Measurements from ENCODE around the gene ARRB1. TPM values are rescaled to one million over a fixed set of nuclear protein-coding genes. Genes with fewer than 3 reads are reported as not detected.
A peak's percentile ranks its signal among the peaks of the same experiment; 100 is the strongest.

The ARRB1 gene
- total RNA-seq: 10 to 100 TPM; 35.0 to 41.3 TPM
- 10 to 100 TPM; 42.5 to 45.8 TPM for polyA plus RNA-seq (ENCODE audit: insufficient read length in 2 of 2)
- long read RNA-seq, donor 1: 0 reads
- long read RNA-seq, donor 2, partial matches to known transcripts: 0 of 1 reads
- long read RNA-seq, donor 2, other reads (novel, unspliced or antisense): 0 of 1 reads
- long read RNA-seq, donor 3: 0 reads
- long read RNA-seq, donor 4, transcript ARRB1-201 (15 exons, 1,895 nt): major isoform, 7 of 14,234 reads
- long read RNA-seq, donor 4, partial matches to known transcripts: 13,767 of 14,234 reads
- long read RNA-seq, donor 4, other reads (novel, unspliced or antisense): 460 of 14,234 reads

- Histone ChIP-seq H3K4me3 (ENCODE audit: low read depth, low read length) (peak within 1 kb of the TSS; percentile 56), H3K27ac (ENCODE audit: low read depth, low read length) (peak within 1 kb of the TSS; percentile 73), H3K27me3 (ENCODE audit: control insufficient read depth, insufficient read depth, low read length) (no peaks in the 10 kb centered on the region), H3K4me1 (ENCODE audit: control insufficient read depth, insufficient read depth, low read length) (peaks cover 52% of the 10 kb centered on the region), H3K36me3 (ENCODE audit: control insufficient read depth, insufficient read depth, low read length) (peaks cover 2% of the 10 kb centered on the region), H3K9me3 (ENCODE audit: control insufficient read depth, insufficient read depth, low read length) (no peaks in the 10 kb centered on the region)
- WGBS (ENCODE audit: insufficient coverage): under 1% methylated on average over 38 of the region's 38 CpGs
- DNase-seq (ENCODE audit: low read depth in 4 of 6, low spot score in 6 of 6): no peak
Observed at GRCh38 chr11:75351541-75351790, at the start of gene ARRB1. TSS of gene ARRB1 (minus strand) at chr11:75351661. CDS start at chr11:75351607, 54 bp downstream.

- peaks cover 38% of the 10 kb centered on the region for H3K36me3 ChIP-seq (ENCODE audit: control insufficient read depth, insufficient read depth, low read length)
- no peaks in the 10 kb centered on the region for H3K27me3 ChIP-seq (ENCODE audit: control insufficient read depth, insufficient read depth, low read length)
- H3K27ac ChIP-seq (ENCODE audit: low read depth, low read length): peak overlapping the region; percentile 91
- H3K9me3 ChIP-seq (ENCODE audit: control insufficient read depth, insufficient read depth, low read length): no peaks in the 10 kb centered on the region
- peak in 1 of 6 donors; percentile 43 for DNase-seq (ENCODE audit: low read depth in 4 of 6, low spot score in 6 of 6)
- peak overlapping the region; percentile 82 for H3K4me3 ChIP-seq (ENCODE audit: low read depth, low read length)
- peaks cover 12% of the 10 kb centered on the region for H3K4me1 ChIP-seq (ENCODE audit: control insufficient read depth, insufficient read depth, low read length)
- WGBS (ENCODE audit: insufficient coverage): 3% methylated on average over 5 of the region's 11 CpGs
Observed at GRCh38 chr11:75400146-75400865, 48.8 kb upstream of the ARRB1 start.

GRCh38 chr11:75399344-75400145 lies 48.1 kb upstream of the ARRB1 start, which contains the start of gene RPS3:
TSS of gene RPS3 (plus strand) at chr11:75399518. CDS start at chr11:75399548, 30 bp downstream.
- H3K9me3 ChIP-seq (ENCODE audit: control insufficient read depth, insufficient read depth, low read length): no peaks in the 10 kb centered on the region
- H3K27ac ChIP-seq (ENCODE audit: low read depth, low read length): peak within 1 kb of the TSS; percentile 91
- peaks cover 33% of the 10 kb centered on the region for H3K36me3 ChIP-seq (ENCODE audit: control insufficient read depth, insufficient read depth, low read length)
- H3K4me3 ChIP-seq (ENCODE audit: low read depth, low read length): peak within 1 kb of the TSS; percentile 82
- no peaks in the 10 kb centered on the region for H3K27me3 ChIP-seq (ENCODE audit: control insufficient read depth, insufficient read depth, low read length)
- H3K4me1 ChIP-seq (ENCODE audit: control insufficient read depth, insufficient read depth, low read length): peaks cover 12% of the 10 kb centered on the region
- under 1% methylated on average over 48 of the region's 55 CpGs for WGBS (ENCODE audit: insufficient coverage)
- DNase-seq (ENCODE audit: low read depth in 4 of 6, low spot score in 6 of 6): peak; percentile 86 to 98 (median 92)

- H3K27ac ChIP-seq (ENCODE audit: low read depth, low read length): no peak overlapping the region
- no peak for DNase-seq (ENCODE audit: low read depth in 4 of 6, low spot score in 6 of 6)
- no peaks in the 10 kb centered on the region for H3K27me3 ChIP-seq (ENCODE audit: control insufficient read depth, insufficient read depth, low read length)
- 74% methylated on average over 5 of the region's 8 CpGs for WGBS (ENCODE audit: insufficient coverage)
- H3K4me1 ChIP-seq (ENCODE audit: control insufficient read depth, insufficient read depth, low read length): peaks cover 12% of the 10 kb centered on the region
- H3K4me3 ChIP-seq (ENCODE audit: low read depth, low read length): no peak overlapping the region
- peaks cover 27% of the 10 kb centered on the region for H3K36me3 ChIP-seq (ENCODE audit: control insufficient read depth, insufficient read depth, low read length)
- no peaks in the 10 kb centered on the region for H3K9me3 ChIP-seq (ENCODE audit: control insufficient read depth, insufficient read depth, low read length)
Observed at GRCh38 chr11:75398906-75399305, 47.4 kb upstream of the ARRB1 start.

- DNase-seq (ENCODE audit: low read depth in 4 of 6, low spot score in 6 of 6): no peak
- no peak overlapping the region for H3K4me3 ChIP-seq (ENCODE audit: low read depth, low read length)
- H3K36me3 ChIP-seq (ENCODE audit: control insufficient read depth, insufficient read depth, low read length): no peaks in the 10 kb centered on the region
- H3K27me3 ChIP-seq (ENCODE audit: control insufficient read depth, insufficient read depth, low read length): no peaks in the 10 kb centered on the region
- 85% methylated on average over 8 of the region's 8 CpGs for WGBS (ENCODE audit: insufficient coverage)
- no peak overlapping the region for H3K27ac ChIP-seq (ENCODE audit: low read depth, low read length)
- H3K4me1 ChIP-seq (ENCODE audit: control insufficient read depth, insufficient read depth, low read length): no peaks in the 10 kb centered on the region
- H3K9me3 ChIP-seq (ENCODE audit: control insufficient read depth, insufficient read depth, low read length): no peaks in the 10 kb centered on the region
Observed at GRCh38 chr11:75394085-75394840, 42.8 kb upstream of the ARRB1 start.

GRCh38 chr11:75389925-75390324 lies 38.5 kb upstream of the ARRB1 start:
- Histone ChIP-seq H3K9me3 (ENCODE audit: control insufficient read depth, insufficient read depth, low read length) (no peaks in the 10 kb centered on the region), H3K27me3 (ENCODE audit: control insufficient read depth, insufficient read depth, low read length) (no peaks in the 10 kb centered on the region), H3K27ac (ENCODE audit: low read depth, low read length) (no peak overlapping the region), H3K36me3 (ENCODE audit: control insufficient read depth, insufficient read depth, low read length) (no peaks in the 10 kb centered on the region), H3K4me3 (ENCODE audit: low read depth, low read length) (no peak overlapping the region), H3K4me1 (ENCODE audit: control insufficient read depth, insufficient read depth, low read length) (peaks cover 11% of the 10 kb centered on the region)
- WGBS (ENCODE audit: insufficient coverage): 100% methylated on average over 3 of the region's 7 CpGs
- DNase-seq (ENCODE audit: low read depth in 4 of 6, low spot score in 6 of 6): no peak

GRCh38 chr11:75389276-75389605 lies 37.8 kb upstream of the ARRB1 start:
- WGBS (ENCODE audit: insufficient coverage): no CpG with 5 or more reads among the region's 11 CpGs
- H3K27me3 ChIP-seq (ENCODE audit: control insufficient read depth, insufficient read depth, low read length): no peaks in the 10 kb centered on the region
- H3K27ac ChIP-seq (ENCODE audit: low read depth, low read length): no peak overlapping the region
- H3K36me3 ChIP-seq (ENCODE audit: control insufficient read depth, insufficient read depth, low read length): no peaks in the 10 kb centered on the region
- peaks cover 14% of the 10 kb centered on the region for H3K4me1 ChIP-seq (ENCODE audit: control insufficient read depth, insufficient read depth, low read length)
- no peak for DNase-seq (ENCODE audit: low read depth in 4 of 6, low spot score in 6 of 6)
- H3K4me3 ChIP-seq (ENCODE audit: low read depth, low read length): no peak overlapping the region
- no peaks in the 10 kb centered on the region for H3K9me3 ChIP-seq (ENCODE audit: control insufficient read depth, insufficient read depth, low read length)

GRCh38 chr11:75388386-75389275 lies 37.2 kb upstream of the ARRB1 start:
- no peaks in the 10 kb centered on the region for H3K9me3 ChIP-seq (ENCODE audit: control insufficient read depth, insufficient read depth, low read length)
- H3K27me3 ChIP-seq (ENCODE audit: control insufficient read depth, insufficient read depth, low read length): no peaks in the 10 kb centered on the region
- peak in 5 of 6 donors; percentile 38 to 94 (median 52) for DNase-seq (ENCODE audit: low read depth in 4 of 6, low spot score in 6 of 6)
- no peaks in the 10 kb centered on the region for H3K36me3 ChIP-seq (ENCODE audit: control insufficient read depth, insufficient read depth, low read length)
- no peak overlapping the region for H3K4me3 ChIP-seq (ENCODE audit: low read depth, low read length)
- 23% methylated on average over 8 of the region's 9 CpGs for WGBS (ENCODE audit: insufficient coverage)
- no peak overlapping the region for H3K27ac ChIP-seq (ENCODE audit: low read depth, low read length)
- peaks cover 15% of the 10 kb centered on the region for H3K4me1 ChIP-seq (ENCODE audit: control insufficient read depth, insufficient read depth, low read length)

All from spinal cord (tissue), 10 donors.